Gastroesophageal sphincter (tissue), 4 donors: ENCODE data around the gene SASH1. TPM values are rescaled to one million over a fixed set of nuclear protein-coding genes. Genes with fewer than 3 reads are reported as not detected.
A peak's percentile ranks its signal among the peaks of the same experiment; 100 is the strongest.

ENCODE experiments used
- ATAC-seq: fragments of 150-250 bp; one replicate; pipeline ENCODE4 v1.9.1; 2016; ENCODE audit warnings: mild to moderate bottlenecking, moderate library complexity
- H3K27ac ChIP-seq, 4 donors: fragments of 200-600 bp; sonication (generic) in 3 of 4; 1 replicate in 3 of 4; 2 replicates in 1 of 4; pipeline ENCODE4 v1.5.1; 2016 to 2019
- H3K27me3 ChIP-seq: fragments of 200-600 bp; sonication (generic); one replicate; pipeline ENCODE4 v1.5.1; 2019
- H3K36me3 ChIP-seq, 2 donors: fragments of 200-600 bp; sonication (generic); one replicate each; pipeline ENCODE4 v1.5.1; 2019; ENCODE audit warnings: control low read depth in 1 of 2
- H3K4me1 ChIP-seq, 3 donors: fragments of 200-600 bp; sonication (generic); 1 replicate in 2 of 3; 2 replicates in 1 of 3; pipeline ENCODE4 v1.5.1; 2016 to 2019; ENCODE audit warnings: control low read depth in 2 of 3
- H3K4me3 ChIP-seq, 2 donors: fragments of 200-600 bp; sonication (generic); one replicate each; pipeline ENCODE4 v1.5.1; 2019; ENCODE audit warnings: mild to moderate bottlenecking in 1 of 2, moderate library complexity in 1 of 2
- H3K9me3 ChIP-seq, 3 donors: fragments of 200-600 bp; sonication (generic); one replicate each; pipeline ENCODE4 v1.5.1; 2017 to 2019; ENCODE audit warnings: control low read depth in 2 of 3
- EP300 ChIP-seq: sonication (generic); formaldehyde crosslinking; IDR thresholded peaks from one replicate; pipeline ENCODE4 v1.6.1; 2017; ENCODE audit warnings: antibody characterized with exemption, mild to moderate bottlenecking
- POLR2A ChIP-seq, 2 donors: fragments of 450-650 bp; IDR thresholded peaks; one replicate each; pipeline ENCODE4 v1.6.1; 2017; ENCODE audit warnings: antibody characterized with exemption in 2 of 2, mild to moderate bottlenecking in 2 of 2, moderate library complexity in 1 of 2
- POLR2AphosphoS5 ChIP-seq: sonication (generic); formaldehyde crosslinking; IDR thresholded peaks from one replicate; pipeline ENCODE4 v1.6.1; 2017; ENCODE audit warnings: antibody characterized with exemption
- WGBS, 2 donors: methylation state at CpG; one replicate each; pipeline ENCODE4 v1.1.5; 2018; ENCODE audit warnings: low coverage in 1 of 2; 5-methylcytosine and 5-hydroxymethylcytosine counted together
- total RNA-seq, 4 donors: library from RNA; depleted of rRNA; stranded (reverse); fragments of >200 nt; gene quantifications; one replicate each; pipeline ENCODE4 v1.1.0, GENCODE V29; 2016
- TF ChIP-seq, protein P1 (sequence below), 4 experiments: fragments of 200-600 bp in 2 of 4; fragments of 450-650 bp in 2 of 4; sonication (generic) in 1 of 4; IDR thresholded peaks; one replicate each; pipeline ENCODE4 v1.5.1; 2017 to 2019; ENCODE audit warnings: antibody characterized with exemption in 4 of 4, mild to moderate bottlenecking in 2 of 4, moderate library complexity in 2 of 4

Gene SASH1
- total RNA-seq, 4 donors from 2014 or later = 48.9 to 78.9 (median 64.6) TPM

DNA sequence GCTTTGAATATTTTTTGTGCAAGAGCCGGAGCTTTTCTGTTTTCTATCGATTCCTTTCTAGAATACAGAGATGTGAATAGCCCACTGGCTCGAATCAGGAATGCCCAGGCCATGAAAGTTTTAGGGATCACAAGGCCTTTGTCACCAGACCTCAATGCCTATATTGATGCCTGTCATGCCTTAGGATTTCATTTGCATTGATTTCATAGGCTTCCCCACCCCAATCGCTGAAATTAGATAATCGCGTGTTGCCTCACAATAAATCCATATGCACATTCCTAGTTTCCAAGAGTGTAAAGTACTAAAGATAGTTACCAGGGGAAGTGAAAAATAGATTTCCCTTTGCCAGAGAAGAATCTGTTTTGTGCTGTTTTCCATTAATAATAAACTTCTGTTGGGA lies 150.8 kb downstream of the SASH1 start:
- peaks cover 0 to 42% (median 4%) of the 10 kb centered on the region in 3 donors for H3K4me1 ChIP-seq
- peaks cover 0 to 6% of the 10 kb centered on the region in 2 donors for H3K36me3 ChIP-seq
- no peaks in the 10 kb centered on the region for H3K9me3 ChIP-seq
- no peak for ATAC-seq
- no peak overlapping the region for H3K4me3 ChIP-seq
- TF ChIP-seq EP300 (no peak), POLR2AphosphoS5 (no peak), POLR2A (IDR thresholded peaks at IDR 0.05) (no peak)
- TF ChIP-seq, protein P1, sequence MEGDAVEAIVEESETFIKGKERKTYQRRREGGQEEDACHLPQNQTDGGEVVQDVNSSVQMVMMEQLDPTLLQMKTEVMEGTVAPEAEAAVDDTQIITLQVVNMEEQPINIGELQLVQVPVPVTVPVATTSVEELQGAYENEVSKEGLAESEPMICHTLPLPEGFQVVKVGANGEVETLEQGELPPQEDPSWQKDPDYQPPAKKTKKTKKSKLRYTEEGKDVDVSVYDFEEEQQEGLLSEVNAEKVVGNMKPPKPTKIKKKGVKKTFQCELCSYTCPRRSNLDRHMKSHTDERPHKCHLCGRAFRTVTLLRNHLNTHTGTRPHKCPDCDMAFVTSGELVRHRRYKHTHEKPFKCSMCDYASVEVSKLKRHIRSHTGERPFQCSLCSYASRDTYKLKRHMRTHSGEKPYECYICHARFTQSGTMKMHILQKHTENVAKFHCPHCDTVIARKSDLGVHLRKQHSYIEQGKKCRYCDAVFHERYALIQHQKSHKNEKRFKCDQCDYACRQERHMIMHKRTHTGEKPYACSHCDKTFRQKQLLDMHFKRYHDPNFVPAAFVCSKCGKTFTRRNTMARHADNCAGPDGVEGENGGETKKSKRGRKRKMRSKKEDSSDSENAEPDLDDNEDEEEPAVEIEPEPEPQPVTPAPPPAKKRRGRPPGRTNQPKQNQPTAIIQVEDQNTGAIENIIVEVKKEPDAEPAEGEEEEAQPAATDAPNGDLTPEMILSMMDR (IDR thresholded peaks at IDR 0.05) = no peak
- WGBS, 2 donors = 50 to 62% methylated on average over 4 to 6 of the region's 6 CpGs
- no peaks in the 10 kb centered on the region for H3K27me3 ChIP-seq
- peak overlapping the region in 2 of 4 donors; percentile 55 to 63 for H3K27ac ChIP-seq

DNA sequence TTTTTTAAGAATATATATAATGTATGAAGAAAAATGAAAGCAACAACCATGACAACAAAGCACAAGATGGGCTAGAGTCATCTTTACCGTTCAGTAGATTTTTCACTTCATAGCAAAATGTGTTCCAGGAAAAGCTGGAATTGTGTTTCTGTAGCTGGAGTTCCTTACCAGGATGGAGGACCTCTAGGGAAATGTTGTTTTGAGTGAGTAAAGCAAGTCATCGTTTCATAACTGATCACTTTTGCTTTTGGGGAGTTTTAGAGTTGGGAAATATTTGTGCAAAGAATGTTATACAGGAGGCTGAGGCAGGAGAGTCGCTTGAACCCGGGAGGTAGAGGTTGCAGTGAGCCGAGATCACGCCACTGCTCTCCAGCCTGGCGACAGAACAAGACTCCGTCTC lies 151.6 kb downstream of the SASH1 start:
- H3K4me1 ChIP-seq = peaks cover 0 to 42% (median 4%) of the 10 kb centered on the region in 3 donors
- WGBS, 2 donors = 61 to 74% methylated on average over 7 to 8 of the region's 8 CpGs
- H3K27me3 ChIP-seq = no peaks in the 10 kb centered on the region
- peak overlapping the region in 3 of 4 donors; percentile 55 to 63 (median 60) for H3K27ac ChIP-seq
- TF ChIP-seq POLR2AphosphoS5 (no peak), EP300 (no peak), POLR2A (IDR thresholded peaks at IDR 0.05) (no peak)
- TF ChIP-seq, protein P1 (IDR thresholded peaks at IDR 0.05) = no peak
- ATAC-seq = peak; percentile 67
- H3K36me3 ChIP-seq = no peaks in the 10 kb centered on the region
- no peak overlapping the region for H3K4me3 ChIP-seq
- no peaks in the 10 kb centered on the region for H3K9me3 ChIP-seq

DNA sequence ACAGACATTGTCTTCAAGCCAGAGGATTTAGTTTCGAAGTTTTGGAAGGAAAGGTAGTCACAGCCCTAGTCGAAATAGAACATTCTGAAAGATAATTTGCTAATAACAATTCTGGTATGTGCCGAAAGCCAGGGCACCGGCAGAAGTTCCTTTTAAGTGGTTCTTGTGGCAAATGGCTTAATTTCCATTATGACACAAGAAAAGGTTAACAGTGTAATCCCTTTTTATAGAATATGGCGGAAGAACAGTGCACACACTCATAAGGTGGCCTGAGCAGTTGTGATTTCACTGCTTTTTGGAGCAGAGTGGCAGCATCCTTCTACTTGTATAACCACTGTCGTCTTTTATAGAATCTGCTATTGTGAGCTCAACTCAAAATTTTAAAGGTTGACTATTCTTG lies 152.4 kb downstream of the SASH1 start:
- 84 to 89% methylated on average over 6 of the region's 6 CpGs for WGBS, 2 donors

DNA sequence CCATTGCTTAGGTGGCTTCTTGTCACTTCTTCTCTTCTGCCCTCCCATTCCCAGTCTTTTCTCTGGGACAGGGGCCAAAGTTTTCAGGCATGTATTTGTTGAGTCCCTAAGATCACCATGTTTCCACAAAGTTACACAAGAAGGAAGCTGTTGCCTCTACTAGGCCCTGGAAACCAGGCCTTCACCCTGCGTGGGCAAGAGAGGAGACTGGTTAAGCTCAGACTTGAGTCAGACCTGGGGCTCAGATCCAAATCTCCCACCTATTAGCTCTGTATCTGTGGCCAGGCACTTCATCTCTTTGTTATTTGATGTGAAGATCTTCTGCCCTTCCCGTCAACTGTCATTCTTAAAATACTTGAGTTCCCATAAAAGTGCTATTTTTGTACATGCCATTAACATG lies 154.6 kb downstream of the SASH1 start:
- Histone ChIP-seq H3K27ac (peak overlapping the region in 1 of 4 donors; percentile 22), H3K9me3 (no peaks in the 10 kb centered on the region), H3K4me3 (no peak overlapping the region), H3K4me1 (peaks cover 0 to 66% (median 4%) of the 10 kb centered on the region in 3 donors), H3K27me3 (no peaks in the 10 kb centered on the region), H3K36me3 (no peaks in the 10 kb centered on the region)
- 64 to 79% methylated on average over 1 to 2 of the region's 2 CpGs for WGBS, 2 donors
- TF ChIP-seq, protein P1 (IDR thresholded peaks at IDR 0.05) = no peak
- TF ChIP-seq POLR2A (IDR thresholded peaks at IDR 0.05) = no peak
- TF ChIP-seq POLR2AphosphoS5 = no peak
- TF ChIP-seq EP300 = no peak
- ATAC-seq = no peak

More for the DNA sequence above, 152.4 kb downstream of the SASH1 start:
- Histone ChIP-seq H3K27ac (peak overlapping the region in 3 of 4 donors; percentile 55 to 63 (median 60)), H3K9me3 (no peaks in the 10 kb centered on the region), H3K4me1 (peaks cover 0 to 48% (median 4%) of the 10 kb centered on the region in 3 donors), H3K27me3 (no peaks in the 10 kb centered on the region), H3K36me3 (no peaks in the 10 kb centered on the region), H3K4me3 (no peak overlapping the region)
- TF ChIP-seq POLR2AphosphoS5 = no peak
- TF ChIP-seq EP300 = no peak
- TF ChIP-seq, protein P1 (IDR thresholded peaks at IDR 0.05) = no peak
- TF ChIP-seq POLR2A (IDR thresholded peaks at IDR 0.05) = no peak
- no peak for ATAC-seq

DNA sequence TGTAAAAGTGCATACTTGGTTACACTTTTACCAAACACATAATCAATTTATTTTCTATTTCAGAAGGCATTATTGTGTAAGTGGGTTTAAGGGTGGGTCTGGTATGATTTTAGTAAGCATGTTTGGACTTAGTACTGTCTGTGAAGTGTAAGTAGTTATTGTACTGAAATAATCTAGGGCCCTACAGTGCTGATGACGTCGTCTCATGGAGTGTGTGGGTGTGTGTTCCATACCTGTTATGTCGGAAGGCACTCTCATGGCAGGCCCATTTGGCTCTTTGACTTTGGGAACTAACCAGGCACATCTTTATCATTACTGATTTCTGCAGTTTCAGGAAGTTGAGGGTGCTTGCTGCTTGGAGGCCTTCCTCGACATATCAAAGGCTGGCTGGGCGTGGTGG lies 155.1 kb downstream of the SASH1 start:
- TF ChIP-seq POLR2A (IDR thresholded peaks at IDR 0.05) = no peak
- no peak for TF ChIP-seq POLR2AphosphoS5
- TF ChIP-seq, protein P1 (IDR thresholded peaks at IDR 0.05) = no peak
- no peak for TF ChIP-seq EP300
- Histone ChIP-seq H3K4me3 (no peak overlapping the region), H3K27me3 (no peaks in the 10 kb centered on the region), H3K36me3 (no peaks in the 10 kb centered on the region), H3K27ac (peak overlapping the region in 1 of 4 donors; percentile 22), H3K9me3 (no peaks in the 10 kb centered on the region), H3K4me1 (peaks cover 0 to 66% (median 4%) of the 10 kb centered on the region in 3 donors)
- ATAC-seq = no peak
- 94 to 98% methylated on average over 4 to 5 of the region's 5 CpGs for WGBS, 2 donors
